ENCODE measurements around the gene RHBDD1. TPM values are rescaled to one million over a fixed set of nuclear protein-coding genes. Genes with fewer than 3 reads are reported as not detected.

Gene RHBDD1
- total RNA-seq, 1 donor from 2014 or later = 29.5 TPM

DNA sequence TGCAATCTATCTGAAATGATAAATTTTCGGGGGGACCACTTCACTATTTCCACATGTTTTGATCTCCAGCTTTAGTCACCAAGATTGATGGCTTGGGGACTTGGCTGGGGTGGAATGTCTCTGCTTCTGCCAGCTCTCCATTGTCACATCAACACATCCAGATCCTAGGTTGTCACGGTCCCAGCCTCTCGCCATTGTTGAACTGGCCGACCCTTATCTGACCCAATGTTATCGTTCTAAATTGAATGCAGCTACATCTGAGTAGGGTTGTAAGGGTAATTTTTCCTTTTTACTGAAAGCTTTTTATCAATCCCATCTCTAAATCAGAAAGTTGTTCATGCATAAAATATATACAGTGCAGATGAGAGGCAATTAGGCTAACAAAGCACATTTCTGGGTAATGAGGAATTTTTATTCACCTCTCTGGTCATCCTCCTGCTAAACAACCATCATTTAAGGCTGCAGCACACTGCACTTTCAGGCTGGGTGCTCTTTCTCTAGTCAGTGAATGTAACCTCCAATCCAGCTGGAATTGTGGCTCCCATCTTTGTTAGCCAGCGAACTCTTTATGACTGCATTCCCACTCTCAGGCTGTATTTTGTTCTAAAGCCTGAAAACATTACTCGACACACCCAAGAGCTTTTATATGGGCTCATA, 200.0 kb downstream of the RHBDD1 start:
- no peak for DNase-seq
- peak; percentile 66 for ATAC-seq (ENCODE audit: poor library complexity)
- intact Hi-C loops (cut with DNase I) = no loop called here

DNA sequence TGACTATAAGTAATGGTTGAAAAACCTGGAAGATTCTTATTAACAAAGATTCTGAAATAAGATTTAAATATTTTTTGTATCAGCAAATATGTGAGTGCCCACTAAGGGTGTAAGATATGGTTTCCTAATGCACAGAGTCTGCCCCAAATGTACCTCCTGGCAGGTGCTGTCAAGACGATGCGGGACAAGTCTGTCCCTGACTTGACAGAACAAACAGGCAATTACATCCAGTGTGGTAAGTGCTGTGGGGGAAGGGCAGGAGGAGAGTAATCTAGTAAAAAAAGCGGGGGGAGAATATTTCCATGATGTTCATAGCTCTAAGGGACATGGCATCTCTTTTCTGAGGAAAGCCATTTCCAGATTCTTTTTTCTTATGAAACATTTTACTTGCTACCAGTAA, 200.7 kb downstream of the RHBDD1 start:
- ATAC-seq (ENCODE audit: poor library complexity) (no peak), DNase-seq (no peak)
- intact Hi-C loops (cut with DNase I) = no loop called here

- DNase-seq (no peak), ATAC-seq (ENCODE audit: poor library complexity) (no peak)
- intact Hi-C loops (cut with DNase I) = no loop called here
Observed at GRCh38 chr2:227038550-227039189, 202.8 kb downstream of the RHBDD1 start.

- DNase-seq (no peak), ATAC-seq (ENCODE audit: poor library complexity) (no peak)
- intact Hi-C loops (cut with DNase I) = no loop called here
Observed at GRCh38 chr2:227043981-227044380, 208.1 kb downstream of the RHBDD1 start.

Other genes starting within 250 kb of the RHBDD1 start
- gene IRS1, start 36.2 kb upstream of the RHBDD1 start, total RNA-seq = 17.6 TPM

All from Right ventricle myocardium superior (tissue), 1 donor.